ENCODE data around the gene AOC1.

DNA sequence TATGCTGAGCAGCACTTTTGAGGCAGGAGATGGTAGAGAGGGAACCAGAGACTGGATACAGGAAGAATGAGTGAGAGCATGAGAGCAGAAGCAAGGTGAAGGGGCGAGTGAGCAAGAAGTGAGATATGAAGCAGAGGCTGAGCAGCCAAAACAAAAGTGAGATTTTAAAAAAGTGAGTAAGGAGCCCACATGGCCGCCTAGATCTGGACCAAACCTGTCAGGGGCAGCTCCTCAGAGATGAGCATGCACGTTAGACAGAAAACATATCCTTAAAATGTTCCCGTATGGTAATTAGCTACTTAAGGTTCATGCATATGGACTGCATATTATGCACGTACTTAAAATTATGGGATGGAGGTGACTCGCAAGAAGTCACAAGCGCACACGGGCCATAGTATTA is 29.3 kb upstream of the AOC1 start:
- TF ChIP-seq, protein P1, sequence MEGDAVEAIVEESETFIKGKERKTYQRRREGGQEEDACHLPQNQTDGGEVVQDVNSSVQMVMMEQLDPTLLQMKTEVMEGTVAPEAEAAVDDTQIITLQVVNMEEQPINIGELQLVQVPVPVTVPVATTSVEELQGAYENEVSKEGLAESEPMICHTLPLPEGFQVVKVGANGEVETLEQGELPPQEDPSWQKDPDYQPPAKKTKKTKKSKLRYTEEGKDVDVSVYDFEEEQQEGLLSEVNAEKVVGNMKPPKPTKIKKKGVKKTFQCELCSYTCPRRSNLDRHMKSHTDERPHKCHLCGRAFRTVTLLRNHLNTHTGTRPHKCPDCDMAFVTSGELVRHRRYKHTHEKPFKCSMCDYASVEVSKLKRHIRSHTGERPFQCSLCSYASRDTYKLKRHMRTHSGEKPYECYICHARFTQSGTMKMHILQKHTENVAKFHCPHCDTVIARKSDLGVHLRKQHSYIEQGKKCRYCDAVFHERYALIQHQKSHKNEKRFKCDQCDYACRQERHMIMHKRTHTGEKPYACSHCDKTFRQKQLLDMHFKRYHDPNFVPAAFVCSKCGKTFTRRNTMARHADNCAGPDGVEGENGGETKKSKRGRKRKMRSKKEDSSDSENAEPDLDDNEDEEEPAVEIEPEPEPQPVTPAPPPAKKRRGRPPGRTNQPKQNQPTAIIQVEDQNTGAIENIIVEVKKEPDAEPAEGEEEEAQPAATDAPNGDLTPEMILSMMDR (IDR thresholded peaks at IDR 0.05): no peak
- no peak for TF ChIP-seq POLR2A (IDR thresholded peaks at IDR 0.05)

Measured in tibial nerve (tissue), 3 donors.